Heart right ventricle (tissue), 16 donors: ENCODE measurements around the gene LRRC42. TPM values are rescaled to one million over a fixed set of nuclear protein-coding genes. Genes with fewer than 3 reads are reported as not detected.
A peak's percentile ranks its signal among the peaks of the same experiment; 100 is the strongest.

Experiments
- ATAC-seq, 8 donors: fragments of 200-7000 bp; cut with Tn5 transposase; one replicate each; pipeline ENCODE4 v1.9.1; 2020; ENCODE audit warnings: mild to moderate bottlenecking in 8 of 8, moderate library complexity in 8 of 8, moderate number of reproducible peaks in 1 of 8
- DNase-seq, 2 donors: peaks; one replicate each; pipeline ENCODE4 v3.0.0-alpha.2; 2020
- H3K27ac ChIP-seq, 10 donors: fragments of 200-600 bp; sonication (generic) in 2 of 10; one replicate each; pipeline versions ENCODE4 v1.5.0 to v1.8.0; 2020 to 2022; ENCODE audit warnings: mild to moderate bottlenecking in 3 of 10
- H3K27me3 ChIP-seq, 7 donors: fragments of 200-600 bp; one replicate each; pipeline ENCODE4 v1.8.0; 2021 to 2022; ENCODE audit warnings: mild to moderate bottlenecking in 2 of 7
- H3K36me3 ChIP-seq, 9 donors: fragments of 200-600 bp; sonication (generic) in 1 of 9; one replicate each; pipeline versions ENCODE4 v1.5.0 to v1.8.0; 2020 to 2022; ENCODE audit warnings: mild to moderate bottlenecking in 2 of 9
- H3K4me1 ChIP-seq, 9 donors: fragments of 200-600 bp; sonication (generic) in 1 of 9; one replicate each; pipeline versions ENCODE4 v1.5.0 to v1.8.0; 2020 to 2022; ENCODE audit warnings: mild to moderate bottlenecking in 4 of 9
- H3K4me3 ChIP-seq, 10 donors: fragments of 200-600 bp; sonication (generic) in 2 of 10; one replicate each; pipeline versions ENCODE4 v1.5.0 to v1.8.0; 2020 to 2022; ENCODE audit warnings: mild to moderate bottlenecking in 7 of 10, moderate library complexity in 2 of 10
- H3K9me3 ChIP-seq, 11 donors: fragments of 200-600 bp in 10 of 11; sonication (generic) in 2 of 11; one replicate each; pipeline versions ENCODE4 v1.5.0 to v1.8.0; 2013 to 2022; ENCODE audit warnings: mild to moderate bottlenecking in 2 of 11, control low read depth in 1 of 11, moderate library complexity in 1 of 11
- CTCF ChIP-seq, 9 donors: fragments of 200-600 bp; sonication (generic) in 2 of 9; IDR thresholded peaks; one replicate each; pipeline versions ENCODE4 v1.5.0 to v1.8.0; 2021 to 2022; ENCODE audit warnings: antibody characterized with exemption in 9 of 9, mild to moderate bottlenecking in 5 of 9, moderate library complexity in 1 of 9
- WGBS, 2 donors: extraction: QIAGEN DNeasy Blood & Tissue Kit; methylation state at CpG; one replicate each; pipeline ENCODE4 v1.1.7; 2013; ENCODE audit warnings: inconsistent platforms in 1 of 2; 5-methylcytosine and 5-hydroxymethylcytosine counted together
- intact Hi-C, 10 donors: fragments of 100-400 bp; cut with DNase I; formaldehyde crosslinking; loops; one replicate each; pipeline versions ENCODE4 v1.11.1 to v1.14.2; 2022
- polyA plus RNA-seq, 2 donors: library from polyadenylated mRNA; stranded (reverse); fragments of 200-250 nt; gene quantifications; one replicate each; pipeline ENCODE4 v1.2.3, GENCODE V29; 2013
- total RNA-seq, 10 donors: library from RNA; stranded (reverse); fragmentation: NEBNext Ultra II Directional in 3 of 10; extraction: Animal tissue kit (Norgen Biotek cat#: 25700) in 3 of 10; gene quantifications; one replicate each; pipeline versions ENCODE4 v1.2.1 to v1.2.4, GENCODE V29; 2021 to 2023
- donor health status: Arrhythmogenic right ventricular cardiomyopathy.
- donor health status: ischemic (EF 13 %, LVEDD 7.1; RV severe dilation, severe dysfunction).
- donor health status: healthy with polysubstance abuse.
- donor health status: DM: no; HTN: yes; CAD: no.
- donor health status: DM: no; HTN: no; CAD: no.
- donor health status: ischemic (EF 25% LVEDD 6.9; RV normal size, moderate dysfunction).
- donor health status: ischemic (EF 25% LVEDD 5.7; RV mildly dilated, moderate dysfunction).
- donor health status: healthy.
- donor health status: DM: yes; HTN: yes; CAD: no.
- donor health status: Ischemic cardiomyopathy.
- donor health status: ischemic (EF 35%, LVEDD 5.7; RV mildly dilated, moderate dysfunction).
- donor health status: nonischemic (EF 11% LVEDD 7.7; RV severe dilation, severe dysfunction).
- donor health status: DM: yes; HTN: yes; CAD: no.
- donor health status: PGD.
- donor health status: ischemic (EF 29% LVEDD 5.4; RV normal size, mild dysfunction).
- donor health status: nonischemic (EF 23%, LVEDD 6.1; RV moderate dilation, normal function).

The LRRC42 gene
- total and polyA plus RNA-seq, 12 donors, result 2.9 to 16.5 (median 13.9) TPM

GRCh38 chr1:54004481-54005049 lies 58.4 kb downstream of the LRRC42 start:
- TF ChIP-seq CTCF (IDR thresholded peaks at IDR 0.05), result no peak
- Histone ChIP-seq H3K36me3 (no peaks in the 10 kb centered on the region), H3K9me3 (no peaks in the 10 kb centered on the region), H3K4me1 (no peaks in the 10 kb centered on the region), H3K4me3 (no peak overlapping the region), H3K27ac (no peak overlapping the region), H3K27me3 (peaks cover 0 to 5% (median 0%) of the 10 kb centered on the region in 7 donors)
- ATAC-seq, result peak in 7 of 8 donors; percentile 67 to 86 (median 72)
- 89 to 93% methylated on average over 19 to 27 of the region's 27 CpGs for WGBS, 2 donors
- intact Hi-C loops, result no loop called here
- no peak for DNase-seq

- H3K9me3 ChIP-seq, result no peaks in the 10 kb centered on the region
- no peak overlapping the region for H3K4me3 ChIP-seq
- no peak for TF ChIP-seq CTCF (IDR thresholded peaks at IDR 0.05)
- no peak for ATAC-seq
- WGBS, 2 donors, result 74 to 78% methylated on average over 4 of the region's 4 CpGs
- intact Hi-C loops, result no loop called here
- H3K4me1 ChIP-seq, result no peaks in the 10 kb centered on the region
- no peaks in the 10 kb centered on the region for H3K36me3 ChIP-seq
- peaks cover 0 to 13% (median 0%) of the 10 kb centered on the region in 7 donors for H3K27me3 ChIP-seq
- no peak for DNase-seq
- H3K27ac ChIP-seq, result no peak overlapping the region
Observed at GRCh38 chr1:54006508-54006907, 60.4 kb downstream of the LRRC42 start.

GRCh38 chr1:54007613-54008012 lies 61.5 kb downstream of the LRRC42 start:
- WGBS, 2 donors, result 89 to 93% methylated on average over 4 of the region's 4 CpGs
- no peaks in the 10 kb centered on the region for H3K4me1 ChIP-seq
- H3K36me3 ChIP-seq, result no peaks in the 10 kb centered on the region
- no peak for TF ChIP-seq CTCF (IDR thresholded peaks at IDR 0.05)
- intact Hi-C loops, result no loop called here
- DNase-seq (no peak), ATAC-seq (no peak)
- H3K4me3 ChIP-seq, result no peak overlapping the region
- no peaks in the 10 kb centered on the region for H3K9me3 ChIP-seq
- no peak overlapping the region for H3K27ac ChIP-seq
- peaks cover 0 to 16% (median 0%) of the 10 kb centered on the region in 7 donors for H3K27me3 ChIP-seq

- ATAC-seq (no peak), DNase-seq (no peak)
- Histone ChIP-seq H3K36me3 (no peaks in the 10 kb centered on the region), H3K27ac (no peak overlapping the region), H3K27me3 (peaks cover 0 to 26% (median 9%) of the 10 kb centered on the region in 7 donors), H3K4me1 (no peaks in the 10 kb centered on the region), H3K9me3 (no peaks in the 10 kb centered on the region), H3K4me3 (no peak overlapping the region)
- TF ChIP-seq CTCF (IDR thresholded peaks at IDR 0.05), result no peak
- intact Hi-C loops, result no loop called here
- WGBS, 2 donors, result 78 to 85% methylated on average over 13 of the region's 13 CpGs
Observed at GRCh38 chr1:54008876-54009275, 62.7 kb downstream of the LRRC42 start.
